Breast epithelium (tissue), 3 donors: ENCODE measurements around the gene GSK3A.

Experiments used
- POLR2A ChIP-seq: fragments of 450-650 bp; IDR thresholded peaks from one replicate; pipeline ENCODE4 v1.6.1; 2016; ENCODE audit warnings: antibody characterized with exemption, mild to moderate bottlenecking, moderate library complexity
- POLR2AphosphoS5 ChIP-seq, 3 donors: sonication (generic); formaldehyde crosslinking; IDR thresholded peaks; one replicate each; pipeline ENCODE4 v1.6.1; 2017; ENCODE audit warnings: antibody characterized with exemption in 3 of 3
- TF ChIP-seq, protein P1 (sequence below), 3 donors: fragments of 450-650 bp; IDR thresholded peaks; one replicate each; pipeline ENCODE4 v1.5.1; 2016 to 2017; ENCODE audit warnings: antibody characterized with exemption in 3 of 3, mild to moderate bottlenecking in 3 of 3, moderate library complexity in 3 of 3

DNA sequence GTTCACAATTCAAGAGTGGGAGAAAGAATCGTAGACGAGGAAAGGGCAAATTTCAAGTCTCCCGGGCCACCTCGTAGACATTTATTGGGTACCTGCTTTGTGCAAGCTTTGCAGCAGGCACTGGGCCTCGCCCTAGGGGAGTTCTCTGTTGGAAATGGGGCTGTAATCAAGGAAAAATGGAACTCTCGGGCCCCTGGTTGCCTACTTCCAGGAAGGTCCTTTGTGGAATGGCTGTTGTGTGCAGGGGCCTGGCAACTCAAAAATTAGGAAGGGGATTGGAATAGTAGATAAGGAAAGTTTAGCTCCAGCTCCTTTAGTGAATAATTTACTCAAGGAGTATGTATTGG, 21.7 kb downstream of the GSK3A start:
- TF ChIP-seq POLR2A (no peak), POLR2AphosphoS5 (IDR thresholded peaks at IDR 0.05) (no peak)
- TF ChIP-seq, protein P1, sequence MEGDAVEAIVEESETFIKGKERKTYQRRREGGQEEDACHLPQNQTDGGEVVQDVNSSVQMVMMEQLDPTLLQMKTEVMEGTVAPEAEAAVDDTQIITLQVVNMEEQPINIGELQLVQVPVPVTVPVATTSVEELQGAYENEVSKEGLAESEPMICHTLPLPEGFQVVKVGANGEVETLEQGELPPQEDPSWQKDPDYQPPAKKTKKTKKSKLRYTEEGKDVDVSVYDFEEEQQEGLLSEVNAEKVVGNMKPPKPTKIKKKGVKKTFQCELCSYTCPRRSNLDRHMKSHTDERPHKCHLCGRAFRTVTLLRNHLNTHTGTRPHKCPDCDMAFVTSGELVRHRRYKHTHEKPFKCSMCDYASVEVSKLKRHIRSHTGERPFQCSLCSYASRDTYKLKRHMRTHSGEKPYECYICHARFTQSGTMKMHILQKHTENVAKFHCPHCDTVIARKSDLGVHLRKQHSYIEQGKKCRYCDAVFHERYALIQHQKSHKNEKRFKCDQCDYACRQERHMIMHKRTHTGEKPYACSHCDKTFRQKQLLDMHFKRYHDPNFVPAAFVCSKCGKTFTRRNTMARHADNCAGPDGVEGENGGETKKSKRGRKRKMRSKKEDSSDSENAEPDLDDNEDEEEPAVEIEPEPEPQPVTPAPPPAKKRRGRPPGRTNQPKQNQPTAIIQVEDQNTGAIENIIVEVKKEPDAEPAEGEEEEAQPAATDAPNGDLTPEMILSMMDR (IDR thresholded peaks at IDR 0.05): no peak
